ENCODE results near the gene CPNE8. TPM values are rescaled to one million over a fixed set of nuclear protein-coding genes. Genes with fewer than 3 reads are reported as not detected.

The CPNE8 gene
- total and polyA plus RNA-seq, 8 donors = 2.3 to 36.5 (median 7.3) TPM

- H3K36me3 ChIP-seq = no peaks in the 10 kb centered on the region
- no peaks in the 10 kb centered on the region for H3K27me3 ChIP-seq
- no peak overlapping the region for H3K27ac ChIP-seq
- H3K4me1 ChIP-seq = no peaks in the 10 kb centered on the region
- no peak overlapping the region for H3K4me3 ChIP-seq
- H3K9me3 ChIP-seq = peaks cover 0 to 4% (median 0%) of the 10 kb centered on the region in 4 donors
- 73 to 91% (median 79%) methylated on average over 1 of the region's 1 CpG for WGBS, 5 donors
- no peak for TF ChIP-seq CTCF (IDR thresholded peaks at IDR 0.05)
- TF ChIP-seq POLR2A (IDR thresholded peaks at IDR 0.05) = no peak
- no peak for TF ChIP-seq POLR2AphosphoS5 (IDR thresholded peaks at IDR 0.05)
- TF ChIP-seq EP300 (IDR thresholded peaks at IDR 0.05) = no peak
- DNase-seq = no peak
- intact Hi-C loops (cut with DNase I; ENCODE audit: low total_unique reads) = no loop called here
These were observed 54.9 kb downstream of the CPNE8 start for GRCh38 chr12:38850461-38850860.

- no peak overlapping the region for H3K4me3 ChIP-seq
- H3K36me3 ChIP-seq = no peaks in the 10 kb centered on the region
- TF ChIP-seq EP300 (IDR thresholded peaks at IDR 0.05) (no peak), POLR2A (IDR thresholded peaks at IDR 0.05) (no peak), CTCF (IDR thresholded peaks at IDR 0.05) (no peak), POLR2AphosphoS5 (IDR thresholded peaks at IDR 0.05) (no peak)
- H3K4me1 ChIP-seq = no peaks in the 10 kb centered on the region
- no peaks in the 10 kb centered on the region for H3K9me3 ChIP-seq
- no peak overlapping the region for H3K27ac ChIP-seq
- WGBS, 5 donors = 55 to 76% (median 67%) methylated on average over 2 of the region's 2 CpGs
- no peaks in the 10 kb centered on the region for H3K27me3 ChIP-seq
- intact Hi-C loops (cut with DNase I; ENCODE audit: low total_unique reads) = no loop called here
- DNase-seq = no peak
These were observed 58.1 kb downstream of the CPNE8 start for GRCh38 chr12:38847247-38847646.

- H3K9me3 ChIP-seq = no peaks in the 10 kb centered on the region
- intact Hi-C loops (cut with DNase I; ENCODE audit: low total_unique reads) = no loop called here
- no peak for DNase-seq
- no peaks in the 10 kb centered on the region for H3K4me1 ChIP-seq
- H3K27me3 ChIP-seq = no peaks in the 10 kb centered on the region
- WGBS, 5 donors = 54 to 91% (median 81%) methylated on average over 4 of the region's 4 CpGs
- TF ChIP-seq POLR2A (IDR thresholded peaks at IDR 0.05) = no peak
- no peak for TF ChIP-seq EP300 (IDR thresholded peaks at IDR 0.05)
- TF ChIP-seq POLR2AphosphoS5 (IDR thresholded peaks at IDR 0.05) = no peak
- TF ChIP-seq CTCF (IDR thresholded peaks at IDR 0.05) = no peak
- H3K4me3 ChIP-seq = no peak overlapping the region
- H3K36me3 ChIP-seq = no peaks in the 10 kb centered on the region
- H3K27ac ChIP-seq = no peak overlapping the region
These were observed 61.1 kb downstream of the CPNE8 start for GRCh38 chr12:38844267-38844666.

GRCh38 chr12:38838056-38838850 lies 67.1 kb downstream of the CPNE8 start:
- no peak overlapping the region for H3K27ac ChIP-seq
- H3K4me1 ChIP-seq = no peaks in the 10 kb centered on the region
- no peak overlapping the region for H3K4me3 ChIP-seq
- no peaks in the 10 kb centered on the region for H3K27me3 ChIP-seq
- no peak for DNase-seq
- H3K36me3 ChIP-seq = no peaks in the 10 kb centered on the region
- intact Hi-C loops (cut with DNase I; ENCODE audit: low total_unique reads) = no loop called here
- 70 to 90% (median 88%) methylated on average over 2 of the region's 2 CpGs for WGBS, 5 donors
- TF ChIP-seq POLR2AphosphoS5 (IDR thresholded peaks at IDR 0.05) (no peak), CTCF (IDR thresholded peaks at IDR 0.05) (no peak), EP300 (IDR thresholded peaks at IDR 0.05) (no peak), POLR2A (IDR thresholded peaks at IDR 0.05) (no peak)
- no peaks in the 10 kb centered on the region for H3K9me3 ChIP-seq

Data from stomach (tissue), 9 donors.